Fibroblast of gingiva (primary cell): ENCODE measurements around the gene LEMD2.

Source experiments
- DNase-seq: peaks from one replicate; pipeline ENCODE4 v3.0.0-alpha.2; 2011; ENCODE audit warnings: low read depth

Gene LEMD2

GRCh38 chr6:33738153-33738552, 50.8 kb downstream of the LEMD2 start:
- no peak for DNase-seq

GRCh38 chr6:33737267-33738026, 51.5 kb downstream of the LEMD2 start:
- DNase-seq: no peak

GRCh38 chr6:33735216-33735615, 53.7 kb downstream of the LEMD2 start:
- DNase-seq: no peak

- DNase-seq: no peak
Observed at GRCh38 chr6:33733709-33734007, 55.3 kb downstream of the LEMD2 start.

- no peak for DNase-seq
Observed at GRCh38 chr6:33732817-33733708, 55.9 kb downstream of the LEMD2 start.

GRCh38 chr6:33732385-33732784, 56.5 kb downstream of the LEMD2 start:
- DNase-seq: no peak

- DNase-seq: no peak
Observed at GRCh38 chr6:33731751-33732282, 57.1 kb downstream of the LEMD2 start.

- no peak for DNase-seq
Observed at GRCh38 chr6:33731035-33731434, 57.9 kb downstream of the LEMD2 start.

GRCh38 chr6:33730611-33731010, 58.3 kb downstream of the LEMD2 start:
- DNase-seq: no peak

- DNase-seq: no peak
Observed at GRCh38 chr6:33729059-33729458, 59.9 kb downstream of the LEMD2 start.

GRCh38 chr6:33728438-33728837, 60.5 kb downstream of the LEMD2 start:
- no peak for DNase-seq

GRCh38 chr6:33727932-33728331, 61.0 kb downstream of the LEMD2 start:
- DNase-seq: no peak

GRCh38 chr6:33727126-33727525, 61.8 kb downstream of the LEMD2 start:
- DNase-seq: no peak

GRCh38 chr6:33726696-33727095, 62.2 kb downstream of the LEMD2 start:
- DNase-seq: no peak

GRCh38 chr6:33725891-33726673, 62.8 kb downstream of the LEMD2 start:
- no peak for DNase-seq

- no peak for DNase-seq
Observed at GRCh38 chr6:33725222-33725621, 63.7 kb downstream of the LEMD2 start.

GRCh38 chr6:33724102-33725023, 64.6 kb downstream of the LEMD2 start:
- DNase-seq: no peak

GRCh38 chr6:33723371-33724085, 65.4 kb downstream of the LEMD2 start:
- no peak for DNase-seq

- no peak for DNase-seq
Observed at GRCh38 chr6:33722103-33722623, 66.8 kb downstream of the LEMD2 start.

- DNase-seq: no peak
Observed at GRCh38 chr6:33721508-33721907, 67.4 kb downstream of the LEMD2 start.
